Keratinocyte (primary cell): ENCODE results near the gene ZC3H12A. TPM values are rescaled to one million over a fixed set of nuclear protein-coding genes. Genes with fewer than 3 reads are reported as not detected.

Experiments
- DNase-seq: peaks from one replicate; pipeline ENCODE4 v3.0.0-alpha.2; 2011; ENCODE audit warnings: low read depth, missing footprints, low spot score
- FAIRE-seq: peaks from 2 replicates; lab custom pipeline; 2011; peaks lifted over from hg19 to GRCh38; lab: Jason Lieb, UNC
- H2AFZ ChIP-seq: 2 replicates; pipeline ENCODE4 v1.6.0; 2012; ENCODE audit warnings: low read length, control low read depth, inconsistent platforms; ENCODE audit not compliant: control insufficient read depth
- H3K27ac ChIP-seq: 2 replicates; pipeline ENCODE4 v1.5.1; 2011; ENCODE audit warnings: low read length; ENCODE audit not compliant: control insufficient read depth, insufficient read depth
- H3K27me3 ChIP-seq: 3 replicates; pipeline ENCODE4 v1.6.0; 2011; ENCODE audit warnings: low read length; ENCODE audit not compliant: control insufficient read depth, insufficient read depth; ENCODE audit errors: extremely low read depth
- H3K36me3 ChIP-seq, 2 experiments: 2 replicates in 1 of 2; 3 replicates in 1 of 2; pipeline ENCODE4 v1.5.1; 2011; ENCODE audit warnings: low read length in 2 of 2, mild to moderate bottlenecking in 1 of 2; ENCODE audit not compliant: control insufficient read depth in 2 of 2, insufficient read depth in 2 of 2; ENCODE audit errors: extremely low read depth in 1 of 2
- H3K4me1 ChIP-seq: 3 replicates; pipeline ENCODE4 v1.5.1; 2011; ENCODE audit warnings: low read length; ENCODE audit not compliant: control insufficient read depth, insufficient read depth; ENCODE audit errors: extremely low read depth
- H3K4me2 ChIP-seq: 3 replicates; pipeline ENCODE4 v1.6.0; 2011; ENCODE audit warnings: low read depth, low read length; ENCODE audit not compliant: control insufficient read depth, insufficient read depth; ENCODE audit errors: extremely low read depth
- H3K4me3 ChIP-seq, 3 experiments: fragments of 200-600 bp in 1 of 3; sonication (generic) in 1 of 3; 2 replicates in 2 of 3; 3 replicates in 1 of 3; pipeline ENCODE4 v1.5.1; 2011 to 2016; ENCODE audit warnings: low read length in 3 of 3, mild to moderate bottlenecking in 3 of 3, control low read depth in 2 of 3, inconsistent platforms in 1 of 3, low read depth in 1 of 3, mixed read lengths in 1 of 3, mixed run types in 1 of 3, moderate library complexity in 1 of 3; ENCODE audit not compliant: control insufficient read depth in 2 of 3, insufficient read depth in 2 of 3; ENCODE audit errors: extremely low read depth in 1 of 3
- H3K79me2 ChIP-seq: 2 replicates; pipeline ENCODE4 v1.6.0; 2012; ENCODE audit warnings: low read length; ENCODE audit not compliant: control insufficient read depth, insufficient read depth
- H3K9ac ChIP-seq: 3 replicates; pipeline ENCODE4 v1.6.0; 2011; ENCODE audit warnings: low read length; ENCODE audit not compliant: control insufficient read depth, insufficient read depth; ENCODE audit errors: extremely low read depth
- H3K9me1 ChIP-seq: 3 replicates; pipeline ENCODE4 v1.6.0; 2011; ENCODE audit warnings: low read length; ENCODE audit not compliant: control insufficient read depth, insufficient read depth; ENCODE audit errors: extremely low read depth
- H3K9me3 ChIP-seq: 2 replicates; pipeline ENCODE4 v1.5.1; 2012; ENCODE audit warnings: low read depth, low read length; ENCODE audit not compliant: control insufficient read depth
- H4K20me1 ChIP-seq: 3 replicates; pipeline ENCODE4 v1.6.0; 2011; ENCODE audit warnings: low read length; ENCODE audit not compliant: control insufficient read depth, insufficient read depth; ENCODE audit errors: extremely low read depth
- CTCF ChIP-seq, 3 experiments: IDR thresholded peaks in 1 of 3; conservative IDR thresholded peaks in 1 of 3; optimal IDR thresholded peaks in 1 of 3; 2 replicates in 2 of 3; 3 replicates in 1 of 3; pipeline versions ENCODE3 to v1.5.1; 2011; ENCODE audit warnings: low read length in 3 of 3, mild to moderate bottlenecking in 3 of 3, moderate library complexity in 2 of 3, control low read depth in 1 of 3, inconsistent platforms in 1 of 3; ENCODE audit not compliant: insufficient read depth in 2 of 3; ENCODE audit errors: extremely low read depth in 1 of 3
- EZH2 ChIP-seq: IDR thresholded peaks from one replicate; pipeline ENCODE4 v1.6.1; 2012; ENCODE audit warnings: inconsistent platforms, mild to moderate bottlenecking, low read length, moderate library complexity
- dilution Hi-C: fragments of 300-500 bp; cut with MboI; formaldehyde crosslinking; loops from one replicate; pipeline ENCODE4 v1.7.0; 2020; ENCODE audit warnings: low sequenced_read_pairs; ENCODE audit not compliant: extremely low pct_ligation_motif_present
- polyA plus RNA-seq, 5 experiments: library from polyadenylated mRNA; depleted of rRNA in 3 of 5; stranded (reverse) in 3 of 5; stranded (forward) in 1 of 5; unstranded in 1 of 5; fragments of >200 nt; gene quantifications; 1 replicate in 1 of 5; 2 replicates in 3 of 5; 3 replicates in 1 of 5; pipeline versions ENCODE4 v1.2.1 to v1.2.3, GENCODE V29; 2011 to 2012; ENCODE audit warnings: missing spikeins in 2 of 5, low read depth in 1 of 5, low replicate concordance in 1 of 5

The ZC3H12A gene
- polyA plus RNA-seq, 1 donor (not counting 4 experiments of a cell fraction or from before 2014, with no cell fraction given): 24.4 TPM

- no peak for TF ChIP-seq EZH2
- TF ChIP-seq CTCF (optimal IDR thresholded peaks at IDR 0.05 in 1 of 3, IDR thresholded peaks at IDR 0.05 in 1 of 3, conservative IDR thresholded peaks at IDR 0.05 in 1 of 3; ENCODE audit: extremely low read depth in 1 of 3, insufficient read depth in 2 of 3, low read length in 3 of 3): no peak
Measured at GRCh38 chr1:37455516-37455915, 18.9 kb upstream of the ZC3H12A start.

GRCh38 chr1:37456614-37457013 lies 17.8 kb upstream of the ZC3H12A start:
- Histone ChIP-seq H3K4me2 (no peak overlapping the region), H4K20me1 (no peaks in the 10 kb centered on the region), H3K4me1 (peaks cover 18% of the 10 kb centered on the region), H3K27ac (no peak overlapping the region), H3K36me3 (no peaks in the 10 kb centered on the region), H3K9ac (no peak overlapping the region), H2AFZ (no peak overlapping the region), H3K4me3 (no peak overlapping the region), H3K9me3 (no peaks in the 10 kb centered on the region), H3K9me1 (no peaks in the 10 kb centered on the region), H3K27me3 (no peaks in the 10 kb centered on the region), H3K79me2 (no peaks in the 10 kb centered on the region)
- dilution Hi-C loops: no loop called here
- FAIRE-seq (no peak), DNase-seq (no peak)
- no peak for TF ChIP-seq EZH2
- TF ChIP-seq CTCF (optimal IDR thresholded peaks at IDR 0.05 in 1 of 3, IDR thresholded peaks at IDR 0.05 in 1 of 3, conservative IDR thresholded peaks at IDR 0.05 in 1 of 3; ENCODE audit: extremely low read depth in 1 of 3, insufficient read depth in 2 of 3, low read length in 3 of 3): no peak

More at GRCh38 chr1:37455516-37455915, 18.9 kb upstream of the ZC3H12A start:
- H2AFZ ChIP-seq: no peak overlapping the region
- H3K9me1 ChIP-seq: no peaks in the 10 kb centered on the region
- H3K4me3 ChIP-seq: no peak overlapping the region
- peak overlapping the region; percentile 85 for H3K27ac ChIP-seq
- no peaks in the 10 kb centered on the region for H3K9me3 ChIP-seq
- no peaks in the 10 kb centered on the region for H3K27me3 ChIP-seq
- no peaks in the 10 kb centered on the region for H3K79me2 ChIP-seq
- dilution Hi-C loops: no loop called here
- H3K4me1 ChIP-seq: peaks cover 22% of the 10 kb centered on the region
- H4K20me1 ChIP-seq: no peaks in the 10 kb centered on the region
- H3K4me2 ChIP-seq: peak overlapping the region; percentile 51
- FAIRE-seq (no peak), DNase-seq (no peak)
- H3K36me3 ChIP-seq: no peaks in the 10 kb centered on the region
- peak overlapping the region; percentile 38 for H3K9ac ChIP-seq
